ENCODE data around the gene RND3.

DNA sequence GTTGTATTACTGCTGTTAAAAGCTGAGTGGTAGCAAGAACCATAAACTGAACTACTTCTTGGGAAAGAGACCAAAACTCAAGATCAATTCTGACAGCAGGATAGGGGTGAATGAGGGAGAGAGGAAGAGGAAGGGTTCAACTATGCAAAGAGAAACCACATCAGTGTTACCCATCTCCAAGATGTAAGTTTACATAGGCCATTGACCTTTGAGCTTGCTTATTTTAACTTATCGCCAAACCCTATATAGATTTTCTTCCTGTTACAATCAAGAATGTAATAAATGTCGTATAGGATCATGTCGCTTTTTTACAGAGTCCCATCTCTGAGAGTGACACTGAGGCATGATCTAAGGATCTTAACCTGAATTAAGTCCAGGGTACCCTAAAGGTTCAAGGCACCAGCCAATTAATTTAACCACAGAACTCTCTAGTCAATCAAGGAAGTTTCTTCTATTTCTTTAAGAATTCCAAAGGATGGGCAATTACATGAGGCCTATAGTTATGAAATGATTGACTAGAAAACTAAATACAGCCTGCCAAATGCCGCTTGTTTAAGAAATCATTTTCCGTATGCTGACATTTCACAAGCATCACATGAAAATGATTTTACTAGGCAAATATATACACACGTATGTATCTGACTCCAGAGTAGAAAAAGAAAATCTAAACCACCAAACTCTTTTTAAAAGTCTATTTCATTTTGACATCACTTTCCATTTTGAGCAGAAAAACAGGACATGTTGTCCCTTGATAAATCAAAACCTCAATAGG lies 11.8 kb downstream of the RND3 start:
- TF ChIP-seq, protein P1, sequence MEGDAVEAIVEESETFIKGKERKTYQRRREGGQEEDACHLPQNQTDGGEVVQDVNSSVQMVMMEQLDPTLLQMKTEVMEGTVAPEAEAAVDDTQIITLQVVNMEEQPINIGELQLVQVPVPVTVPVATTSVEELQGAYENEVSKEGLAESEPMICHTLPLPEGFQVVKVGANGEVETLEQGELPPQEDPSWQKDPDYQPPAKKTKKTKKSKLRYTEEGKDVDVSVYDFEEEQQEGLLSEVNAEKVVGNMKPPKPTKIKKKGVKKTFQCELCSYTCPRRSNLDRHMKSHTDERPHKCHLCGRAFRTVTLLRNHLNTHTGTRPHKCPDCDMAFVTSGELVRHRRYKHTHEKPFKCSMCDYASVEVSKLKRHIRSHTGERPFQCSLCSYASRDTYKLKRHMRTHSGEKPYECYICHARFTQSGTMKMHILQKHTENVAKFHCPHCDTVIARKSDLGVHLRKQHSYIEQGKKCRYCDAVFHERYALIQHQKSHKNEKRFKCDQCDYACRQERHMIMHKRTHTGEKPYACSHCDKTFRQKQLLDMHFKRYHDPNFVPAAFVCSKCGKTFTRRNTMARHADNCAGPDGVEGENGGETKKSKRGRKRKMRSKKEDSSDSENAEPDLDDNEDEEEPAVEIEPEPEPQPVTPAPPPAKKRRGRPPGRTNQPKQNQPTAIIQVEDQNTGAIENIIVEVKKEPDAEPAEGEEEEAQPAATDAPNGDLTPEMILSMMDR (IDR thresholded peaks at IDR 0.05), result no peak
- no peak for TF ChIP-seq POLR2A (IDR thresholded peaks at IDR 0.05)
